Uterus (tissue), 4 donors: Measurements from ENCODE around the gene COPS9. TPM values are rescaled to one million over a fixed set of nuclear protein-coding genes. Genes with fewer than 3 reads are reported as not detected.

ENCODE experiments used
- DNase-seq, 2 donors: peaks; one replicate each; pipeline ENCODE4 v3.0.0-alpha.2; 2019 to 2020
- H3K27ac ChIP-seq, 2 donors: fragments of 200-600 bp; sonication (generic); 1 replicate in 1 of 2; 2 replicates in 1 of 2; pipeline ENCODE4 v1.5.1; 2016 to 2018
- H3K27me3 ChIP-seq, 2 donors: fragments of 200-600 bp; sonication (generic); one replicate each; pipeline ENCODE4 v1.5.1; 2018 to 2019; ENCODE audit warnings: control low read depth in 1 of 2
- H3K36me3 ChIP-seq, 2 donors: fragments of 200-600 bp; sonication (generic); one replicate each; pipeline ENCODE4 v1.5.1; 2019; ENCODE audit warnings: control low read depth in 1 of 2
- H3K4me1 ChIP-seq, 2 donors: fragments of 200-600 bp; sonication (generic); one replicate each; pipeline ENCODE4 v1.5.1; 2018 to 2019; ENCODE audit warnings: control low read depth in 1 of 2
- H3K4me3 ChIP-seq, 2 donors: fragments of 200-600 bp; sonication (generic); 1 replicate in 1 of 2; 2 replicates in 1 of 2; pipeline ENCODE4 v1.5.1; 2018 to 2019; ENCODE audit warnings: mild to moderate bottlenecking in 1 of 2
- H3K9me3 ChIP-seq, 2 donors: fragments of 200-600 bp; sonication (generic); one replicate each; pipeline ENCODE4 v1.5.1; 2019; ENCODE audit warnings: control low read depth in 1 of 2
- POLR2A ChIP-seq, 2 donors: fragments of 450-650 bp; IDR thresholded peaks; one replicate each; pipeline ENCODE4 v1.6.1; 2016; ENCODE audit warnings: antibody characterized with exemption in 2 of 2, mild to moderate bottlenecking in 1 of 2, moderate library complexity in 1 of 2
- intact Hi-C: fragments of 100-400 bp; cut with DNase I; formaldehyde crosslinking; loops from one replicate; pipeline ENCODE4 v1.15.1; 2023; ENCODE audit warnings: low total_unique reads
- total RNA-seq, 4 donors: library from RNA; depleted of rRNA in 3 of 4; stranded (reverse); fragments of >200 nt in 3 of 4; gene quantifications; one replicate each; pipeline versions ENCODE4 v1.1.0 to v1.2.4, GENCODE V29; 2014 to 2023
- TF ChIP-seq, protein P1 (sequence below), 4 experiments: fragments of 200-600 bp in 2 of 4; fragments of 450-650 bp in 2 of 4; sonication (generic) in 2 of 4; IDR thresholded peaks; one replicate each; pipeline ENCODE4 v1.5.1; 2016 to 2019; ENCODE audit warnings: antibody characterized with exemption in 4 of 4, mild to moderate bottlenecking in 2 of 4, moderate library complexity in 1 of 4
- donor health status: DM: yes; HTN: yes; CAD: no.

Gene COPS9
- total RNA-seq, 4 donors from 2014 or later: 14.1 to 189 (median 98.0) TPM

- DNase-seq: no peak
- TF ChIP-seq, protein P1, sequence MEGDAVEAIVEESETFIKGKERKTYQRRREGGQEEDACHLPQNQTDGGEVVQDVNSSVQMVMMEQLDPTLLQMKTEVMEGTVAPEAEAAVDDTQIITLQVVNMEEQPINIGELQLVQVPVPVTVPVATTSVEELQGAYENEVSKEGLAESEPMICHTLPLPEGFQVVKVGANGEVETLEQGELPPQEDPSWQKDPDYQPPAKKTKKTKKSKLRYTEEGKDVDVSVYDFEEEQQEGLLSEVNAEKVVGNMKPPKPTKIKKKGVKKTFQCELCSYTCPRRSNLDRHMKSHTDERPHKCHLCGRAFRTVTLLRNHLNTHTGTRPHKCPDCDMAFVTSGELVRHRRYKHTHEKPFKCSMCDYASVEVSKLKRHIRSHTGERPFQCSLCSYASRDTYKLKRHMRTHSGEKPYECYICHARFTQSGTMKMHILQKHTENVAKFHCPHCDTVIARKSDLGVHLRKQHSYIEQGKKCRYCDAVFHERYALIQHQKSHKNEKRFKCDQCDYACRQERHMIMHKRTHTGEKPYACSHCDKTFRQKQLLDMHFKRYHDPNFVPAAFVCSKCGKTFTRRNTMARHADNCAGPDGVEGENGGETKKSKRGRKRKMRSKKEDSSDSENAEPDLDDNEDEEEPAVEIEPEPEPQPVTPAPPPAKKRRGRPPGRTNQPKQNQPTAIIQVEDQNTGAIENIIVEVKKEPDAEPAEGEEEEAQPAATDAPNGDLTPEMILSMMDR (IDR thresholded peaks at IDR 0.05): no peak
- no peak for TF ChIP-seq POLR2A (IDR thresholded peaks at IDR 0.05)
- Histone ChIP-seq H3K4me1 (no peaks in the 10 kb centered on the region), H3K4me3 (no peak overlapping the region), H3K36me3 (no peaks in the 10 kb centered on the region), H3K27ac (no peak overlapping the region), H3K27me3 (no peaks in the 10 kb centered on the region), H3K9me3 (no peaks in the 10 kb centered on the region)
- intact Hi-C loops: no loop called here
Observed at GRCh38 chr2:240182476-240182875, 46.4 kb upstream of the COPS9 start.

DNA sequence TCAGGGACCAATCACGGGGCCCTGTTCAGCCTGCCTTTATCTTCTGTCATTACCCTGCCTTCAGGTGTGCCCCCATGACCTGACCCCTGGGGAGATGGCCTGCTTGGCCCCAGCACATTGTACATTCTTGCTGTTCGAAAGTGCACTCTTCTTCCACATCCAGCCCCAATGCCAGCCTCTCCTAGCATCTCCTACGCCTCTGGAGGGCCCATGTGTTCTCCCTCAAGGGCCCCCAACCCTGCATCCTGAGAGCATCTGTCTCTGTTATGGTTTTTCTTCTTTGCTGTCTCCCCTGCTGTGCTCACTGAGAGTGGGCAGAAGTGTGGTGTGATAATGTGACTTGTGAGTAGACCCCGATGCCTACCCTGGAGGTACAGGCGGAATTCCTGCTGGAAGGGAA, 45.9 kb upstream of the COPS9 start:
- no peaks in the 10 kb centered on the region for H3K4me1 ChIP-seq
- no peak overlapping the region for H3K27ac ChIP-seq
- H3K27me3 ChIP-seq: no peaks in the 10 kb centered on the region
- no peaks in the 10 kb centered on the region for H3K9me3 ChIP-seq
- H3K4me3 ChIP-seq: no peak overlapping the region
- H3K36me3 ChIP-seq: no peaks in the 10 kb centered on the region
- DNase-seq: no peak
- TF ChIP-seq, protein P1 (IDR thresholded peaks at IDR 0.05): no peak
- no peak for TF ChIP-seq POLR2A (IDR thresholded peaks at IDR 0.05)
- intact Hi-C loops: no loop called here

DNA sequence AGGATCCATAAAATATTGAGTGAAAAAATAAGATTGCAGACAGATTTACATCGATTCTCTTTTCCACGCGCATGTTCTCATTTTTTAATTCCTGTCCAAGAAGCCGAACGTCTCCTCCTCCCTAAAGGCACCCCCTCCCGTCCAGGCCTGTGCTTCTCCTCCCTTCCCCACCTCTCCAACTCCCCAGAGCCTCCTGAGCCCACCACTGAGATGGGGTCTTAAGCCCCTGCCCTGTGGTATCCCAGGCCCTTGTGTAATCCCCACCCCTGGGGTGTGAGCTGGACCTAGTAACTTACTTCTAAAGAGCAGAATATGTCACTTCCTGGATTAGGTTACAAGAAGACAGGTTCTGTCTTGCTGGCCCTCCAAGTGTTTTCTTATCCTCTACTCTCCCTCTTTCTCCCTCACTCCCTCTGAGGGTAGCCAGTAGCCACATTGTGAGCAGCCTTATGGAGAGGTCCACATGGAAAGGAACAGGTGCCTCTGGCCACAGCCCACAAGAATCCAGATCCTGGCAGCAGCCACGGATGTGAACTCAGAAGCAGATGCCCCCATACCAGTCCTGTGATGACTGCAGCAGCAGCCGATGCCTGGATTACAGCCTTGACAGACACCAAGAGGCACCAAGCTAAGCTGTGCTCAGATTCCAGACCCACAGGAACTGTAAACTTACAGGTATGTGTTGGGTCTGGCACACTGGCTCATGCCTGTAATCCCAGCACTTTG, 44.0 kb upstream of the COPS9 start:
- Histone ChIP-seq H3K9me3 (no peaks in the 10 kb centered on the region), H3K27me3 (no peaks in the 10 kb centered on the region), H3K4me1 (no peaks in the 10 kb centered on the region), H3K4me3 (no peak overlapping the region), H3K36me3 (no peaks in the 10 kb centered on the region), H3K27ac (no peak overlapping the region)
- DNase-seq: no peak
- intact Hi-C loops: no loop called here
- TF ChIP-seq, protein P1 (IDR thresholded peaks at IDR 0.05): no peak
- TF ChIP-seq POLR2A (IDR thresholded peaks at IDR 0.05): no peak

DNA sequence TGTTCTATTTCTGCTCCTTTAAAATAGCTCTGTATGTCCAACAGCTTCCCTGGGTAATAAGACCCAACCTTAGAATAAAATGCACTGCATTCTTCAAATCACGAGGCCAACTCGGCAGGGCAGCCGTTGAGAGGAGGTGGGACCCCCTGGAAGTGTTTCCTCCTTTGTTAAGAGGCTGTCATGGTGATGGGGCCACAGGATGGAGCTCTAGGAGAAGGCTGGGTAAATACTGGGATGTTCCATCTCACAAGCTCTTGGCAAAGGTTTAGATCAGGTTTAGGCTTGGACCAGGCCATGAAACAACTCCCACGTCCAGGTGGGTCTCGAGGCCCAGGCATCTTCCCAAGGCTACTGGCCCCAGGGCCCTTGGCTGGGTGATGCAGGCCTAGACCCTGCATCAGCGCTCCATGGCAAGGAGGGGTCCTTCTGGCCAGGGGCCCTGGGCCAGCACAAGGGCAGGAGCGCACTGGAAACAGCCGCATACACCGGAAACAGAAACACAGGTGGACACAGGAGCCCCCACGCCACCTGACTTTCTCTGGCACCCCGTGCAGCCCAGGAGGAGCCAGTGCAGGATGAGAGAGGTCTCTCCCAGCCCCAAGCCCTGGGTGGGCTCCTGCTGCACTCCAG, 43.2 kb upstream of the COPS9 start:
- intact Hi-C loops: no loop called here
- no peaks in the 10 kb centered on the region for H3K9me3 ChIP-seq
- no peaks in the 10 kb centered on the region for H3K27me3 ChIP-seq
- no peaks in the 10 kb centered on the region for H3K4me1 ChIP-seq
- no peak overlapping the region for H3K27ac ChIP-seq
- no peak for DNase-seq
- no peak overlapping the region for H3K4me3 ChIP-seq
- TF ChIP-seq, protein P1 (IDR thresholded peaks at IDR 0.05): no peak
- TF ChIP-seq POLR2A (IDR thresholded peaks at IDR 0.05): no peak
- no peaks in the 10 kb centered on the region for H3K36me3 ChIP-seq

- no peak for TF ChIP-seq POLR2A (IDR thresholded peaks at IDR 0.05)
- TF ChIP-seq, protein P1 (IDR thresholded peaks at IDR 0.05): no peak
- H3K27me3 ChIP-seq: no peaks in the 10 kb centered on the region
- DNase-seq: no peak
- no peak overlapping the region for H3K4me3 ChIP-seq
- no peaks in the 10 kb centered on the region for H3K36me3 ChIP-seq
- no peaks in the 10 kb centered on the region for H3K4me1 ChIP-seq
- intact Hi-C loops: no loop called here
- H3K27ac ChIP-seq: no peak overlapping the region
- no peaks in the 10 kb centered on the region for H3K9me3 ChIP-seq
Observed at GRCh38 chr2:240178564-240178963, 42.5 kb upstream of the COPS9 start.
